ENCODE results near the gene KSR2.
"Not testable (repeated sequence)": the region's sequence is repeated elsewhere in the genome, so short reads cannot be mapped to it uniquely, and the experiment has no call there.

KSR2 gene

DNA sequence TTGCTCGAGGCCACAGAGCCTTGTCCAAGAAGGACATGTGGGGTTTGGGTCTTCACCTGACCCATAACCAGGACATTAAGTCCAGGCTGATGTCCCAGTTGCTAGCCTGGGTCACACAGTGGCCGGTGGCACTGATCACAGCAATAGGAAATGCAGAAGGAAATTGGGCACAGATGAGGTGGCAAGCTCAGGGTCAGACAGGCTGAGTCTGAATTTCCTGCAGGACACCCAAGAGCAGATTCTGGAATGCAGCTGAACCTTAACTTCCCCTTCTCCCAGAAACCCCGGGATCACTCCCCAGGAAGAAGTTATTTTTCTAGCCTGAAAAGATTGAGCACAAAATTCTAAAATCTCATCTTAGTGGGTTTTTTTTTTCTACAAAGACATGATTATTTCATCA is 199.9 kb downstream of the KSR2 start:
- no peak for DNase-seq (ENCODE audit: low spot score)
- in situ Hi-C loops (cut with MboI; ENCODE audit: low pct_unique_long_range_greater_than_20kb, low sequenced_read_pairs, unreplicated experiment), result no loop called here

DNA sequence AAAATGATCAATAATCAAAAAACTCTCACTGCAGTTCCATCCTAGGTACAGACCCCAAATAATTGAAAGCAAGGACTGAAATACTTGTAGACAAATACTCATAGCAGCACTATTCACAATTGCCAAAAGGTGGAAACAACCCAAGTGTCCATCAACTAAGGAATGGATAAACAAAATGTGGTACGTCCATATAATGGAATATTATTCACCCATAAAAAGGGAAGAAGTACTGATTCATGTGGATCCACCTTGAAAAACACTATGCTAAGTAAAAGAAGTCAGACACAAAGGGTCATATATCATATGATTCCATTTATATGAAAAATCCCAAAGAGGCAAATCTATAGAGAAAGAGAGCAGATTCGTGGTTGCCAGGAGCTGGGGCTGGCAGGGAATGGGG is 202.8 kb downstream of the KSR2 start:
- no peak for DNase-seq (ENCODE audit: low spot score)
- in situ Hi-C loops (cut with MboI; ENCODE audit: low pct_unique_long_range_greater_than_20kb, low sequenced_read_pairs, unreplicated experiment), result no loop called here
- no peak for TF ChIP-seq CTCF (IDR thresholded peaks at IDR 0.05; ENCODE audit: extremely low read depth, insufficient read depth, missing control alignments)

More for the DNA sequence above, 199.9 kb downstream of the KSR2 start:
- TF ChIP-seq CTCF (IDR thresholded peaks at IDR 0.05; ENCODE audit: extremely low read depth, insufficient read depth, missing control alignments), result no peak

- no peak for TF ChIP-seq CTCF (IDR thresholded peaks at IDR 0.05; ENCODE audit: extremely low read depth, insufficient read depth, missing control alignments)
- in situ Hi-C loops (cut with MboI; ENCODE audit: low pct_unique_long_range_greater_than_20kb, low sequenced_read_pairs, unreplicated experiment), result no loop called here
- DNase-seq (ENCODE audit: low spot score), result no peak
Measured at GRCh38 chr12:117762143-117762542, 206.6 kb downstream of the KSR2 start.

DNA sequence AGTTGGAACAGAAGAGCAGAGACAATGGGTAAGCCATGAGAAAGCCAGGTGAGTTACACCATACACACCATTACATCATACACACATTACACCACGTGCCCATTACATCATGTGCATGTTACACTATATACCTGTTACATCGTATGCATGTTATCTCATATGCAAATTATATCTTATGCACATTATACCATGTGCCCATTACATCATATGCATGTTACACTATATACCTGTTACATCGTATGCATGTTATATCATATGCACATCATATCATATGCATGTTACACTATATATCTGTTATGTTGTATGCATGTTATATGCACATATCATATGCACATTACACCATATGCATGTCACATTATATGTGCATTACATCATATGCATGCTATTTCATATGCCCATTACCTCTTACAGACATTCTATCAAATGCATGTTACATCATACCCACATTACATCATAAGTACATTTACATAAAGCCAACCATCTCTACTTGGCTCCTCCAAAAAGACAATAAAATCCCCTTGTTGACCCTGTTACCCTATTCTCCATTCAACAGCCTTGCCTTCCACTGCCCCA is 207.2 kb downstream of the KSR2 start:
- TF ChIP-seq CTCF (IDR thresholded peaks at IDR 0.05; ENCODE audit: extremely low read depth, insufficient read depth, missing control alignments), result no peak
- DNase-seq (ENCODE audit: low spot score), result peak; percentile 5
- in situ Hi-C loops (cut with MboI; ENCODE audit: low pct_unique_long_range_greater_than_20kb, low sequenced_read_pairs, unreplicated experiment), result no loop called here

GRCh38 chr12:117760990-117761389 is 207.8 kb downstream of the KSR2 start:
- in situ Hi-C loops (cut with MboI; ENCODE audit: low pct_unique_long_range_greater_than_20kb, low sequenced_read_pairs, unreplicated experiment), result no loop called here
- no peak for TF ChIP-seq CTCF (IDR thresholded peaks at IDR 0.05; ENCODE audit: extremely low read depth, insufficient read depth, missing control alignments)

DNA sequence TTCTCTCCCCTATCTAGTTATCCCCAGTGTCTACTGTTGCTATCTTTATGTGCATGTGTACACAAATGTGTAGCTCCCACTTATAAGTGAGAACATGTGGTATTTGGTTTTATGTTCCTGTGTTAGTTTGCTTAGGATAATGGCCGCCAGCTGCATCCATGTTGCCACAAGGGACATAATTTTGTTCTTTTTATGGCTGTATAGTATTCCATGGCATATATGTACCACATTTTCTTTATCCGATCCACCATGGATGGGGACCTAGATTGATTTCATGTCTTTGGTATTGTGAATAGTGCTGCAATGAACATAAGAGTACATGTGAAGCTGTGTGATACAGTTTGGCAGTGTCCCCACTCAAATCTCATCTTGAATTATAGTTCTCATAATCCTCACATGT is 218.1 kb downstream of the KSR2 start:
- in situ Hi-C loops (cut with MboI; ENCODE audit: low pct_unique_long_range_greater_than_20kb, low sequenced_read_pairs, unreplicated experiment), result no loop called here
- DNase-seq (ENCODE audit: low spot score), result no peak
- no peak for TF ChIP-seq CTCF (IDR thresholded peaks at IDR 0.05; ENCODE audit: extremely low read depth, insufficient read depth, missing control alignments)

More at GRCh38 chr12:117760990-117761389, 207.8 kb downstream of the KSR2 start:
- no peak for DNase-seq (ENCODE audit: low spot score)

- in situ Hi-C loops (cut with MboI; ENCODE audit: low pct_unique_long_range_greater_than_20kb, low sequenced_read_pairs, unreplicated experiment), result no loop called here
- TF ChIP-seq CTCF (IDR thresholded peaks at IDR 0.05; ENCODE audit: extremely low read depth, insufficient read depth, missing control alignments), result no peak
- DNase-seq (ENCODE audit: low spot score), result no peak
Measured at GRCh38 chr12:117749431-117749830, 219.4 kb downstream of the KSR2 start.

GRCh38 chr12:117746358-117746757 is 222.4 kb downstream of the KSR2 start:
- in situ Hi-C loops (cut with MboI; ENCODE audit: low pct_unique_long_range_greater_than_20kb, low sequenced_read_pairs, unreplicated experiment), result not testable (repeated sequence)

More at GRCh38 chr12:117746358-117746757, 222.4 kb downstream of the KSR2 start:
- DNase-seq (ENCODE audit: low spot score), result not testable (repeated sequence)
